Duodenal mucosa (tissue), 2 donors: Measurements from ENCODE around the gene CTSH.
A peak's percentile ranks its signal among the peaks of the same experiment; 100 is the strongest.
"Not testable (repeated sequence)": the region's sequence is repeated elsewhere in the genome, so short reads cannot be mapped to it uniquely, and the experiment has no call there.

Experiments used
- H3K27ac ChIP-seq: one replicate; pipeline ENCODE4 v1.7.0; 2013; ENCODE audit warnings: low read depth, low read length
- H3K27me3 ChIP-seq, 2 donors: one replicate each; pipeline ENCODE4 v1.7.0; 2013; ENCODE audit warnings: low read length in 2 of 2, control low read depth in 1 of 2; ENCODE audit not compliant: insufficient read depth in 2 of 2, control insufficient read depth in 1 of 2
- H3K36me3 ChIP-seq, 2 donors: one replicate each; pipeline ENCODE4 v1.7.0; 2013; ENCODE audit warnings: low read length in 2 of 2, control low read depth in 1 of 2; ENCODE audit not compliant: insufficient read depth in 2 of 2, control insufficient read depth in 1 of 2
- H3K4me1 ChIP-seq, 2 donors: one replicate each; pipeline ENCODE4 v1.7.0; 2013; ENCODE audit warnings: low read length in 2 of 2, control low read depth in 1 of 2; ENCODE audit not compliant: insufficient read depth in 2 of 2, control insufficient read depth in 1 of 2
- H3K4me3 ChIP-seq, 2 donors: one replicate each; pipeline ENCODE4 v1.7.0; 2013; ENCODE audit warnings: low read length in 2 of 2, low read depth in 1 of 2
- H3K9ac ChIP-seq, 2 donors: one replicate each; pipeline ENCODE4 v1.7.0; 2013; ENCODE audit warnings: low read length in 2 of 2, low read depth in 1 of 2
- H3K9me3 ChIP-seq, 2 donors: one replicate each; pipeline ENCODE4 v1.7.0; 2013; ENCODE audit warnings: low read length in 2 of 2, control low read depth in 1 of 2; ENCODE audit not compliant: control insufficient read depth in 1 of 2

Gene CTSH

GRCh38 chr15:78889000-78889399, 55.8 kb downstream of the CTSH start:
- Histone ChIP-seq H3K9ac (no peak overlapping the region), H3K4me3 (no peak overlapping the region), H3K4me1 (no peaks in the 10 kb centered on the region), H3K27me3 (no peaks in the 10 kb centered on the region), H3K36me3 (peaks cover 51 to 80% of the 10 kb centered on the region in 2 donors), H3K9me3 (no peaks in the 10 kb centered on the region), H3K27ac (no peak overlapping the region)

- Histone ChIP-seq H3K36me3 (peaks cover 21 to 41% of the 10 kb centered on the region in 2 donors), H3K27ac (no peak overlapping the region)
Observed at GRCh38 chr15:78881681-78882080, 63.2 kb downstream of the CTSH start.

GRCh38 chr15:78880813-78881212, 64.0 kb downstream of the CTSH start:
- Histone ChIP-seq H3K9ac (no peak overlapping the region), H3K4me3 (no peak overlapping the region), H3K27me3 (no peaks in the 10 kb centered on the region), H3K27ac (no peak overlapping the region), H3K36me3 (peaks cover 17 to 34% of the 10 kb centered on the region in 2 donors), H3K4me1 (peaks cover 16 to 20% of the 10 kb centered on the region in 2 donors), H3K9me3 (no peaks in the 10 kb centered on the region)

More at GRCh38 chr15:78881681-78882080, 63.2 kb downstream of the CTSH start:
- Histone ChIP-seq H3K4me1 (peaks cover 16% of the 10 kb centered on the region in 2 donors), H3K27me3 (no peaks in the 10 kb centered on the region), H3K9ac (no peak overlapping the region), H3K9me3 (no peaks in the 10 kb centered on the region), H3K4me3 (no peak overlapping the region)

GRCh38 chr15:78880242-78880533, 64.7 kb downstream of the CTSH start:
- H3K4me1 ChIP-seq = peaks cover 18 to 23% of the 10 kb centered on the region in 2 donors
- H3K27ac ChIP-seq = no peak overlapping the region

GRCh38 chr15:78879517-78880241, 65.2 kb downstream of the CTSH start:
- H3K27ac ChIP-seq = no peak overlapping the region
- H3K4me3 ChIP-seq = no peak overlapping the region
- H3K36me3 ChIP-seq = peaks cover 13 to 24% of the 10 kb centered on the region in 2 donors
- peaks cover 23 to 28% of the 10 kb centered on the region in 2 donors for H3K4me1 ChIP-seq
- no peaks in the 10 kb centered on the region for H3K9me3 ChIP-seq
- no peak overlapping the region for H3K9ac ChIP-seq
- no peaks in the 10 kb centered on the region for H3K27me3 ChIP-seq

More at GRCh38 chr15:78880242-78880533, 64.7 kb downstream of the CTSH start:
- no peak overlapping the region for H3K9ac ChIP-seq
- H3K4me3 ChIP-seq = no peak overlapping the region
- no peaks in the 10 kb centered on the region for H3K9me3 ChIP-seq
- peaks cover 17 to 29% of the 10 kb centered on the region in 2 donors for H3K36me3 ChIP-seq
- no peaks in the 10 kb centered on the region for H3K27me3 ChIP-seq

GRCh38 chr15:78878356-78878755, 66.5 kb downstream of the CTSH start:
- Histone ChIP-seq H3K27ac (no peak overlapping the region), H3K36me3 (peaks cover 9 to 24% of the 10 kb centered on the region in 2 donors), H3K9me3 (no peaks in the 10 kb centered on the region), H3K4me3 (peak overlapping the region in 1 of 2 donors; percentile 5), H3K4me1 (peaks cover 24 to 29% of the 10 kb centered on the region in 2 donors), H3K9ac (no peak overlapping the region), H3K27me3 (no peaks in the 10 kb centered on the region)

GRCh38 chr15:78876954-78877353, 67.9 kb downstream of the CTSH start:
- H3K4me3 ChIP-seq = not testable (repeated sequence)
- peaks cover 28 to 29% of the 10 kb centered on the region in 2 donors for H3K4me1 ChIP-seq

GRCh38 chr15:78875107-78875914, 69.5 kb downstream of the CTSH start:
- H3K27me3 ChIP-seq = no peaks in the 10 kb centered on the region
- peak overlapping the region; percentile 89 to 94 for H3K4me3 ChIP-seq
- peaks cover 28 to 29% of the 10 kb centered on the region in 2 donors for H3K4me1 ChIP-seq
- no peaks in the 10 kb centered on the region for H3K9me3 ChIP-seq
- peaks cover 0 to 3% of the 10 kb centered on the region in 2 donors for H3K36me3 ChIP-seq
- H3K27ac ChIP-seq = no peak overlapping the region
- H3K9ac ChIP-seq = peak overlapping the region in 1 of 2 donors; percentile 100

More at GRCh38 chr15:78876954-78877353, 67.9 kb downstream of the CTSH start:
- not testable (repeated sequence) for H3K27me3 ChIP-seq, H3K9me3 ChIP-seq, H3K9ac ChIP-seq, H3K27ac ChIP-seq
- H3K36me3 ChIP-seq = peaks cover 7 to 17% of the 10 kb centered on the region in 2 donors

DNA sequence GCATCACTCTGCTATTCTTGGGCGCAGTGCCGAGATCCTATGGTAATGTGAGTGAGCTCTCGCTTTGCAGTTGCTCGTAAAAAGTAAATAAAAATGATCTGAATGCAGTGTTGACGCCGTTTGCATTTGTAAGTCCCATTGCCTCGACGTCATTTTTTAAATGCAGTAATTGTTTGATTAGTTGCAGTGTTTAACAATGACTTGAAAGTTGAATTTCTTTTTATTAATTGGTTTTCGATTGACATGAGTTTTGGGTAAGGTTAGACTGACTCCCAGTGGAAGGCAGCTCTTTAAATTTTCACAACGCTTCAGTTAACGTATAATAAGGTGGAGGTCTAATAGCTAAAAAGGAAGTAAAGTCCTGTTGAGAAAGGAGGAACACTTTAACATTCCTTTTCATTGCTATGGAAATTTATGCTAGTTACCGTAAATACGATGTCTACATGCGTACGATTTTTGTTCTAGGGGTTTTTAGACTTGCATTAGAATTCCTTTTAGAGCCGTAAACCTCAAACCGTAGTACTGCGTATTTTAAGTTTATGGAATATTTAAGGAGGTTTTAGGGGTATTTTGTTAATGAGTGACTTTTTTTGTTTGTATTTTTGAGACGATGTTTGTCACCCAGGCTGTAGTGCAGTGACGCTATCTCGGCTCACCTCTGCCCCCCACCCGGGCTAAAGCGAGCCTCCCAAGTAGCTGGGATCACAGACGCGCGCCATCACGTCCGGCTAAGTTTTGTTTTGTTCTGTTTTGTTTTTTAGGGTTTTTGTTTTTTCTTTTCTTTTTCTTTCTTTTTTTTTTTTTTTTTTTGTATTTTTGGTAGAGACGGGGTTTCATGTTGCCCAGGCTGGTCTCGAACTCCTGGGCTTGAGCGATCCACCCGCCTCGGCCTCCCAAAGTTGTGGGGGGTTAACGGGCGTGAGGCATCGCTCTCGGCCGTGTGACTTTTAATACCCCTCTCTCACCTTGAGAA, 70.8 kb downstream of the CTSH start:
- peak overlapping the region; percentile 89 to 94 for H3K4me3 ChIP-seq
- no peaks in the 10 kb centered on the region for H3K9me3 ChIP-seq
- H3K4me1 ChIP-seq = peaks cover 28 to 29% of the 10 kb centered on the region in 2 donors
- H3K9ac ChIP-seq = peak overlapping the region; percentile 96 to 100
- no peaks in the 10 kb centered on the region for H3K27me3 ChIP-seq
- H3K36me3 ChIP-seq = no peaks in the 10 kb centered on the region
- H3K27ac ChIP-seq = peak overlapping the region; percentile 100
